Measurements from ENCODE around the gene AUTS2. TPM values are rescaled to one million over a fixed set of nuclear protein-coding genes. Genes with fewer than 3 reads are reported as not detected.

The AUTS2 gene
- total and polyA plus RNA-seq, 9 of the 15 experiments (the other 6 are each of a cell fraction or from before 2014, with no cell fraction given): 0.58 TPM; not detected in 8

DNA sequence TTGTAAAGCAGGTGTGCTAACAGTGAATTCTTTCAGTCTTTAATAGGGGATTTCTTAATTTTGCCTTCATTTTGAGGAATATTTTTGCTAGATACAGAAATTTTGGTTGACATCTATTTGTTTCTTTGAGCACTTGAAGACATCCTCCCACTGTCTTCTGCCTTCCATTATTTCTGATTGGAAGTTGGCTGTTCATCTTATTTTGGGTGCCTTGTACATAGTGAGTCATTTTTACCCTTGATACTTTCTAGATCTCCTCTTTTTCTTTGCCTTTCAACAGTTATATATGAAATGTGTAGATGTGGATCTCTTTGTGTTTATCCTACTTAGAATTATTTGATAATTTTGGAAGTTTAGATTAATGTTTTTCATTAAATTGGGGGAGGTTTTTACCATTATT lies 631.0 kb downstream of the AUTS2 start (continued):
- no peak for TF ChIP-seq ZNF140 (CRISPR knock-in tag; IDR thresholded peaks at IDR 0.05)
- TF ChIP-seq E4F1 (CRISPR knock-in tag; IDR thresholded peaks at IDR 0.05; ENCODE audit: borderline replicate concordance): no peak
- TF ChIP-seq PHF21A (IDR thresholded peaks at IDR 0.05; ENCODE audit: borderline replicate concordance, low read depth): no peak
- TF ChIP-seq, protein P1, sequence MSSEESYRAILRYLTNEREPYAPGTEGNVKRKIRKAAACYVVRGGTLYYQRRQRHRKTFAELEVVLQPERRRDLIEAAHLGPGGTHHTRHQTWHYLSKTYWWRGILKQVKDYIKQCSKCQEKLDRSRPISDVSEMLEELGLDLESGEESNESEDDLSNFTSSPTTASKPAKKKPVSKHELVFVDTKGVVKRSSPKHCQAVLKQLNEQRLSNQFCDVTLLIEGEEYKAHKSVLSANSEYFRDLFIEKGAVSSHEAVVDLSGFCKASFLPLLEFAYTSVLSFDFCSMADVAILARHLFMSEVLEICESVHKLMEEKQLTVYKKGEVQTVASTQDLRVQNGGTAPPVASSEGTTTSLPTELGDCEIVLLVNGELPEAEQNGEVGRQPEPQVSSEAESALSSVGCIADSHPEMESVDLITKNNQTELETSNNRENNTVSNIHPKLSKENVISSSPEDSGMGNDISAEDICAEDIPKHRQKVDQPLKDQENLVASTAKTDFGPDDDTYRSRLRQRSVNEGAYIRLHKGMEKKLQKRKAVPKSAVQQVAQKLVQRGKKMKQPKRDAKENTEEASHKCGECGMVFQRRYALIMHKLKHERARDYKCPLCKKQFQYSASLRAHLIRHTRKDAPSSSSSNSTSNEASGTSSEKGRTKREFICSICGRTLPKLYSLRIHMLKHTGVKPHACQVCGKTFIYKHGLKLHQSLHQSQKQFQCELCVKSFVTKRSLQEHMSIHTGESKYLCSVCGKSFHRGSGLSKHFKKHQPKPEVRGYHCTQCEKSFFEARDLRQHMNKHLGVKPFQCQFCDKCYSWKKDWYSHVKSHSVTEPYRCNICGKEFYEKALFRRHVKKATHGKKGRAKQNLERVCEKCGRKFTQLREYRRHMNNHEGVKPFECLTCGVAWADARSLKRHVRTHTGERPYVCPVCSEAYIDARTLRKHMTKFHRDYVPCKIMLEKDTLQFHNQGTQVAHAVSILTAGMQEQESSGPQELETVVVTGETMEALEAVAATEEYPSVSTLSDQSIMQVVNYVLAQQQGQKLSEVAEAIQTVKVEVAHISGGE (CRISPR knock-in tag; IDR thresholded peaks at IDR 0.05): no peak
- no peak for TF ChIP-seq HDAC6 (IDR thresholded peaks at IDR 0.05; ENCODE audit: low read depth, low read length)
